Bronchial epithelial cell (primary cell): ENCODE results near the gene CDH2. TPM values are rescaled to one million over a fixed set of nuclear protein-coding genes. Genes with fewer than 3 reads are reported as not detected.
A peak's percentile ranks its signal among the peaks of the same experiment; 100 is the strongest.

Experiments
- DNase-seq: peaks from one replicate; pipeline ENCODE4 v3.0.0-alpha.2; 2010; ENCODE audit warnings: low read depth
- FAIRE-seq: peaks from 2 replicates; lab custom pipeline; 2011; peaks lifted over from hg19 to GRCh38; lab: Jason Lieb, UNC
- H3K27me3 ChIP-seq: 2 replicates; pipeline ENCODE4 v1.5.1; 2011; ENCODE audit warnings: low read length; ENCODE audit not compliant: control insufficient read depth, insufficient read depth
- H3K36me3 ChIP-seq: 2 replicates; pipeline ENCODE4 v1.5.1; 2011; ENCODE audit warnings: low read length; ENCODE audit not compliant: control insufficient read depth, insufficient read depth
- H3K4me3 ChIP-seq: 2 replicates; pipeline ENCODE4 v1.5.1; 2011; ENCODE audit warnings: mild to moderate bottlenecking, low read depth, low read length, control low read depth
- CTCF ChIP-seq: IDR thresholded peaks from 2 replicates; pipeline ENCODE4 v1.5.1; 2011; ENCODE audit warnings: mild to moderate bottlenecking, moderate library complexity, low read length, control low read depth, inconsistent platforms; ENCODE audit not compliant: insufficient read depth, severe bottlenecking
- total RNA-seq: library from RNA; depleted of rRNA; stranded (reverse); fragments of >200 nt; gene quantifications from 2 replicates; pipeline ENCODE4 v1.2.1, GENCODE V29; 2014

Gene CDH2
- total RNA-seq, 1 donor from 2014 or later: 0.79 TPM

- no peak overlapping the region for H3K4me3 ChIP-seq
- no peak for TF ChIP-seq CTCF
- FAIRE-seq (no peak), DNase-seq (no peak)
- H3K27me3 ChIP-seq: no peaks in the 10 kb centered on the region
- no peaks in the 10 kb centered on the region for H3K36me3 ChIP-seq
Observed at GRCh38 chr18:27966881-27967280, 210.0 kb downstream of the CDH2 start.

- peak; percentile 52 for FAIRE-seq
- peak; percentile 78 for DNase-seq
- no peak for TF ChIP-seq CTCF
Observed at GRCh38 chr18:27964811-27965210, 212.1 kb downstream of the CDH2 start.

GRCh38 chr18:27959101-27959500, 217.8 kb downstream of the CDH2 start:
- Histone ChIP-seq H3K4me3 (no peak overlapping the region), H3K27me3 (no peaks in the 10 kb centered on the region), H3K36me3 (no peaks in the 10 kb centered on the region)
- no peak for DNase-seq
- TF ChIP-seq CTCF: no peak
- no peak for FAIRE-seq

More at GRCh38 chr18:27964811-27965210, 212.1 kb downstream of the CDH2 start:
- Histone ChIP-seq H3K4me3 (no peak overlapping the region), H3K27me3 (no peaks in the 10 kb centered on the region), H3K36me3 (no peaks in the 10 kb centered on the region)

- Histone ChIP-seq H3K27me3 (no peaks in the 10 kb centered on the region), H3K36me3 (no peaks in the 10 kb centered on the region), H3K4me3 (no peak overlapping the region)
- no peak for DNase-seq
- no peak for TF ChIP-seq CTCF
- no peak for FAIRE-seq
Observed at GRCh38 chr18:27956001-27956640, 220.8 kb downstream of the CDH2 start.

- no peak overlapping the region for H3K4me3 ChIP-seq
- DNase-seq: peak; percentile 29
- FAIRE-seq: no peak
- no peaks in the 10 kb centered on the region for H3K36me3 ChIP-seq
- H3K27me3 ChIP-seq: no peaks in the 10 kb centered on the region
- TF ChIP-seq CTCF: no peak
Observed at GRCh38 chr18:27954226-27954625, 222.7 kb downstream of the CDH2 start.

- no peak for TF ChIP-seq CTCF
- Histone ChIP-seq H3K36me3 (no peaks in the 10 kb centered on the region), H3K4me3 (no peak overlapping the region), H3K27me3 (no peaks in the 10 kb centered on the region)
- no peak for DNase-seq
- FAIRE-seq: no peak
Observed at GRCh38 chr18:27952741-27953140, 224.2 kb downstream of the CDH2 start.
